GM12878 (cell line): ENCODE data around the gene NTM. TPM values are rescaled to one million over a fixed set of nuclear protein-coding genes. Genes with fewer than 3 reads are reported as not detected.

Source experiments
- ATAC-seq: fragments of 200-7000 bp; cut with Tn5 transposase; 3 replicates; pipeline ENCODE4 v1.9.1; 2020; ENCODE audit warnings: mild to moderate bottlenecking, moderate library complexity
- BruUV-seq: library from RNA; stranded (reverse); fragments of 400-500 nt; replicated peaks from 2 replicates; lab custom pipeline; 2021; lab: Mats Ljungman, UMichigan
- CTCF ChIA-PET: fragments of 300-600 bp; sonication (Branson Sonifier 250); formaldehyde crosslinking; extraction: SDS; loops from one replicate; lab custom pipeline; 2021; ENCODE audit warnings: inconsistent platforms; lab: Yijun Ruan, JAX
- POLR2A ChIA-PET: fragments of 350-600 bp; formaldehyde crosslinking; extraction: SDS; loops from one replicate; lab custom pipeline; 2021; ENCODE audit warnings: inconsistent platforms; lab: Charles Lee
- RAD21 ChIA-PET: fragments of 300-600 bp; sonication (Branson Sonifier 250); formaldehyde crosslinking; loops from one replicate; lab custom pipeline; 2023; ENCODE audit warnings: antibody characterized with exemption; ENCODE audit not compliant: unreplicated experiment; lab: Charles Lee
- SMC1A ChIA-PET: fragments of 300-600 bp; sonication (Branson Sonifier 250); formaldehyde crosslinking; loops from one replicate; lab custom pipeline; 2023; ENCODE audit not compliant: unreplicated experiment, uncharacterized antibody; lab: Charles Lee
- DNase-seq: peaks from one replicate; pipeline ENCODE4 v3.0.0-alpha.2; 2011; ENCODE audit warnings: low read depth, low spot score
- FAIRE-seq: peaks from 3 replicates; lab custom pipeline; 2011; peaks lifted over from hg19 to GRCh38; lab: Jason Lieb, UNC
- H2AFZ ChIP-seq: 2 replicates; pipeline ENCODE4 v1.6.0; 2011; ENCODE audit warnings: low read depth, low read length, control low read depth; ENCODE audit not compliant: control insufficient read depth
- H3K27ac ChIP-seq: 2 replicates; pipeline ENCODE4 v1.5.1; 2011; ENCODE audit warnings: control low read depth; ENCODE audit not compliant: control insufficient read depth, insufficient read depth
- H3K27me3 ChIP-seq, 2 experiments: replicated peaks in 1 of 2; 2 replicates each; pipeline versions ENCODE4 v1.6.0 to v1.6.1; 2011; ENCODE audit warnings: low read length in 1 of 2; ENCODE audit not compliant: control insufficient read depth in 2 of 2, insufficient read depth in 2 of 2
- H3K36me3 ChIP-seq, 2 experiments: 2 replicates each; pipeline ENCODE4 v1.5.1; 2011; ENCODE audit warnings: low read length in 1 of 2; ENCODE audit not compliant: control insufficient read depth in 2 of 2, insufficient read depth in 2 of 2
- H3K4me1 ChIP-seq: 2 replicates; pipeline ENCODE4 v1.6.1; 2011; ENCODE audit warnings: mild to moderate bottlenecking, low read length, moderate library complexity, mixed read lengths; ENCODE audit not compliant: control insufficient read depth, insufficient read depth
- H3K4me2 ChIP-seq: 2 replicates; pipeline ENCODE4 v1.6.0; 2011; ENCODE audit warnings: control low read depth; ENCODE audit not compliant: control insufficient read depth, insufficient read depth
- H3K4me3 ChIP-seq: fragments of 200-600 bp; sonication (generic); 2 replicates; pipeline ENCODE4 v1.5.1; 2016
- H3K79me2 ChIP-seq: 2 replicates; pipeline ENCODE4 v1.6.0; 2011; ENCODE audit warnings: low read length; ENCODE audit not compliant: control insufficient read depth, insufficient read depth
- H3K9ac ChIP-seq: 2 replicates; pipeline ENCODE4 v1.8.0; 2011; ENCODE audit warnings: low read length, control low read depth, mixed read lengths; ENCODE audit not compliant: control insufficient read depth, insufficient read depth
- H3K9me3 ChIP-seq: replicated peaks from 3 replicates; pipeline ENCODE4 v1.5.1; 2011; ENCODE audit warnings: mild to moderate bottlenecking, low read length; ENCODE audit not compliant: control insufficient read depth, insufficient read depth
- H4K20me1 ChIP-seq: 2 replicates; pipeline ENCODE4 v1.6.0; 2011; ENCODE audit not compliant: control insufficient read depth, insufficient read depth
- MXI1 ChIP-seq: fragments of 150-350 bp; IDR thresholded peaks from 2 replicates; pipeline ENCODE4 v1.6.1; 2011; ENCODE audit warnings: low read depth, mild to moderate bottlenecking, inconsistent platforms, low read length, improper control_type of control experiment
- MYB ChIP-seq: fragments of 150-350 bp; IDR thresholded peaks from 2 replicates; pipeline ENCODE4 v1.6.1; 2014; ENCODE audit warnings: mild to moderate bottlenecking, low read depth, low read length, borderline replicate concordance
- NR2C2 ChIP-seq: IDR thresholded peaks from 2 replicates; pipeline ENCODE4 v1.6.1; 2011; ENCODE audit warnings: borderline replicate concordance, low read depth; ENCODE audit not compliant: control insufficient read depth, insufficient read length
- RAD21 ChIP-seq: IDR thresholded peaks from 2 replicates; pipeline ENCODE4 v1.6.1; 2011; ENCODE audit warnings: mild to moderate bottlenecking, low read depth, low read length, moderate library complexity; ENCODE audit not compliant: insufficient read depth
- SREBF1 ChIP-seq: IDR thresholded peaks from 2 replicates; pipeline ENCODE4 v1.6.1; 2012; ENCODE audit warnings: mild to moderate bottlenecking, low read length
- TBL1XR1 ChIP-seq: IDR thresholded peaks from 2 replicates; pipeline ENCODE4 v1.6.1; 2012; ENCODE audit warnings: low read depth, low read length, improper control_type of control experiment
- TCF3 ChIP-seq: IDR thresholded peaks from 2 replicates; pipeline ENCODE4 v1.6.1; 2012; ENCODE audit warnings: low read depth, mild to moderate bottlenecking, low read length, borderline replicate concordance; ENCODE audit not compliant: insufficient read depth
- WGBS: methylation state at CpG from one replicate; pipeline ENCODE4 v1.1.6; 2016; ENCODE audit warnings: low lambda C conversion rate; ENCODE audit not compliant: insufficient replicate concordance, insufficient coverage; ENCODE audit errors: missing lambda C conversion rate; 5-methylcytosine and 5-hydroxymethylcytosine counted together
- in situ Hi-C: fragments of 300-500 bp; cut with MboI; formaldehyde crosslinking; loops from 9 replicates; pipeline ENCODE4 v1.14.3; 2018; ENCODE audit warnings: mixed read lengths
- intact Hi-C: fragments of 100-400 bp; cut with micrococcal nuclease; formaldehyde crosslinking; loops from one replicate; pipeline ENCODE4 v1.14.2; 2022; ENCODE audit not compliant: unreplicated experiment
- polyA plus RNA-seq, 11 experiments: library from polyadenylated mRNA; depleted of rRNA in 4 of 11; unstranded in 6 of 11; stranded (reverse) in 5 of 11; fragments of >200 nt; fragmentation: Nextera tagmentation in 4 of 11; fragmentation: Illumina TruSeq in 1 of 11; extraction: Ambion mirVana in 4 of 11; extraction: Trizol in 1 of 11; gene quantifications; 1 replicate in 1 of 11; 2 replicates in 10 of 11; pipeline versions ENCODE4 v1.2.1 to v1.2.3, GENCODE V29; 2011 to 2016; ENCODE audit warnings: inconsistent platforms in 2 of 11, missing spikeins in 2 of 11, low read depth in 1 of 11
- total RNA-seq, 4 experiments: library from RNA; depleted of rRNA in 3 of 4; stranded (reverse); fragments of >200 nt in 3 of 4; fragmentation: Illumina TruSeq in 1 of 4; extraction: Trizol in 1 of 4; gene quantifications; 2 replicates each; pipeline versions ENCODE4 v1.2.1 to v1.2.3, GENCODE V29; 2013 to 2021
- TF ChIP-seq, protein P1 (sequence below): fragments of 450-650 bp; IDR thresholded peaks from 2 replicates; pipeline ENCODE4 v1.6.1; 2017; ENCODE audit warnings: mild to moderate bottlenecking, moderate library complexity
- TF ChIP-seq, protein P2 (sequence below): fragments of 450-650 bp; IDR thresholded peaks from 2 replicates; pipeline ENCODE4 v1.6.1; 2017; ENCODE audit warnings: borderline replicate concordance

Gene NTM
- total and polyA plus RNA-seq, 10 of the 15 experiments (the other 5 are each of a cell fraction or from before 2014, with no cell fraction given) = not detected

DNA sequence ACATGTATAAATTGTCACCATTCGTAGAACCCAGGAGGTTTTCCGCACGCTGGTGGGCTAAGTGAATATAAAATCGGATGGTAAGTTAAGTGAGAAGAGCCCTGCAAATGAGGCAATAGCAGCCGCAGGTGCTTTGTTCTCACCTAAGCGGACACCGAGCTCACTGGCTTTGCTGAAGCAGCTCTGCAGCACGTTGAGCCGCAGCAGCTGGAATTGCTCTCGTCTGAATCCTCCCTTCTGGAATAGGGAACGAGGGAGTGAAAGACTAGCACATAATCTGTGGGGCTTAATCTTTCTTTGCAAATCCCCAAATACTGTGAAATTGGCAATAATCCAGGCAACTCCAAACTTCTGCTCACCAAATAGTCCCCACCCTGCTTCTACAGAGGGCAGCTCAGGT lies 488.1 kb downstream of the NTM start (continued):
- TF ChIP-seq, protein P1, sequence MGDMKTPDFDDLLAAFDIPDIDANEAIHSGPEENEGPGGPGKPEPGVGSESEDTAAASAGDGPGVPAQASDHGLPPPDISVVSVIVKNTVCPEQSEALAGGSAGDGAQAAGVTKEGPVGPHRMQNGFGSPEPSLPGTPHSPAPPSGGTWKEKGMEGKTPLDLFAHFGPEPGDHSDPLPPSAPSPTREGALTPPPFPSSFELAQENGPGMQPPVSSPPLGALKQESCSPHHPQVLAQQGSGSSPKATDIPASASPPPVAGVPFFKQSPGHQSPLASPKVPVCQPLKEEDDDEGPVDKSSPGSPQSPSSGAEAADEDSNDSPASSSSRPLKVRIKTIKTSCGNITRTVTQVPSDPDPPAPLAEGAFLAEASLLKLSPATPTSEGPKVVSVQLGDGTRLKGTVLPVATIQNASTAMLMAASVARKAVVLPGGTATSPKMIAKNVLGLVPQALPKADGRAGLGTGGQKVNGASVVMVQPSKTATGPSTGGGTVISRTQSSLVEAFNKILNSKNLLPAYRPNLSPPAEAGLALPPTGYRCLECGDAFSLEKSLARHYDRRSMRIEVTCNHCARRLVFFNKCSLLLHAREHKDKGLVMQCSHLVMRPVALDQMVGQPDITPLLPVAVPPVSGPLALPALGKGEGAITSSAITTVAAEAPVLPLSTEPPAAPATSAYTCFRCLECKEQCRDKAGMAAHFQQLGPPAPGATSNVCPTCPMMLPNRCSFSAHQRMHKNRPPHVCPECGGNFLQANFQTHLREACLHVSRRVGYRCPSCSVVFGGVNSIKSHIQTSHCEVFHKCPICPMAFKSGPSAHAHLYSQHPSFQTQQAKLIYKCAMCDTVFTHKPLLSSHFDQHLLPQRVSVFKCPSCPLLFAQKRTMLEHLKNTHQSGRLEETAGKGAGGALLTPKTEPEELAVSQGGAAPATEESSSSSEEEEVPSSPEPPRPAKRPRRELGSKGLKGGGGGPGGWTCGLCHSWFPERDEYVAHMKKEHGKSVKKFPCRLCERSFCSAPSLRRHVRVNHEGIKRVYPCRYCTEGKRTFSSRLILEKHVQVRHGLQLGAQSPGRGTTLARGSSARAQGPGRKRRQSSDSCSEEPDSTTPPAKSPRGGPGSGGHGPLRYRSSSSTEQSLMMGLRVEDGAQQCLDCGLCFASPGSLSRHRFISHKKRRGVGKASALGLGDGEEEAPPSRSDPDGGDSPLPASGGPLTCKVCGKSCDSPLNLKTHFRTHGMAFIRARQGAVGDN = no peak
- no peak for TF ChIP-seq MYB

DNA sequence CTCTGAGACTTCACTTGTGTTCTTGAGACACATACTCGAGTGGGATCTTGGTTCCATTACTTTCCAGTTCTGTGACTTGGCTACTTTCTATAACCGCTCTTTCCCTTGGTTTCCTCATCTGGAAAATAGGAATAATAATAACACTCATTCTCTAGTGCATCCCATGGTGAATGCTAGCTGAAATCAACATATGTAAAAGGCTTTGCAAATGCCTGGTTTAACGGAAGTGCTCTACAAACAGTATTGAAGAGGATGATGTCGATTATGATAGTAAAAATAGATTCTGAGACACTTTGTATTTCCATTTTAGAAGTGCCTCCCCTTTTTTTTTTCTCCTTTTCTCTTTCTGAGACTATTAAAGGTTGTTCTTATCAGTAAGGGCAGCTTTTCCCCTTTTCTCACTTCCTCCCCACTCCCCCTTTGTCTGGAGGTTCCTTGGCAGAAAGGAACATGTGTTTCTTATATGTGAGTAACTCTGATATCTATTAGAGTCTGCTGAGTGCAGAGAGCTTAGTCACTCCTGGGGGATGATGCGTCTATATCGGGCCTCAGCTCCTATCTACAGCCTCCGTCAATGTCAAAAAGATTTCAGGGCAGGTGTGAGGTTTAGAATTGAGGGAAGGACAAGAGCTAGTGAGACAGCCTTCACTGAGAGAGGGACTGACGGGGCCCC lies 489.3 kb downstream of the NTM start:
- FAIRE-seq (no peak), DNase-seq (no peak), ATAC-seq (no peak)
- TF ChIP-seq NR2C2 (no peak), TBL1XR1 (no peak), TCF3 (no peak), MXI1 (no peak), RAD21 (no peak), SREBF1 (no peak)
- TF ChIP-seq, protein P2, sequence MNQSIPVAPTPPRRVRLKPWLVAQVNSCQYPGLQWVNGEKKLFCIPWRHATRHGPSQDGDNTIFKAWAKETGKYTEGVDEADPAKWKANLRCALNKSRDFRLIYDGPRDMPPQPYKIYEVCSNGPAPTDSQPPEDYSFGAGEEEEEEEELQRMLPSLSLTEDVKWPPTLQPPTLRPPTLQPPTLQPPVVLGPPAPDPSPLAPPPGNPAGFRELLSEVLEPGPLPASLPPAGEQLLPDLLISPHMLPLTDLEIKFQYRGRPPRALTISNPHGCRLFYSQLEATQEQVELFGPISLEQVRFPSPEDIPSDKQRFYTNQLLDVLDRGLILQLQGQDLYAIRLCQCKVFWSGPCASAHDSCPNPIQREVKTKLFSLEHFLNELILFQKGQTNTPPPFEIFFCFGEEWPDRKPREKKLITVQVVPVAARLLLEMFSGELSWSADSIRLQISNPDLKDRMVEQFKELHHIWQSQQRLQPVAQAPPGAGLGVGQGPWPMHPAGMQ = no peak
- Histone ChIP-seq H3K9ac (no peak overlapping the region), H3K79me2 (no peaks in the 10 kb centered on the region), H3K4me1 (no peaks in the 10 kb centered on the region), H3K4me2 (no peak overlapping the region), H3K9me3 (no peaks in the 10 kb centered on the region), H3K27ac (no peak overlapping the region), H3K4me3 (no peak overlapping the region), H3K36me3 (no peaks in the 10 kb centered on the region), H4K20me1 (no peaks in the 10 kb centered on the region), H2AFZ (no peak overlapping the region), H3K27me3 (peaks cover 3 to 4% of the 10 kb centered on the region in 2 experiments; a peak in 3 of 4 replicates)
- ChIA-PET CTCF (interaction anchor here (1.8 kb wide), 1 partner anchor 267 kb away, joined by 5 read pairs; no protein-coding TSS in a partner anchor), SMC1A (interaction anchor here (0.6 kb wide), 1 partner anchor 391 kb away, joined by 3 read pairs; no protein-coding TSS in a partner anchor), RAD21 (interaction anchor here (2.2 kb wide), 1 partner anchor 9 kb away, joined by 8 read pairs; no protein-coding TSS in a partner anchor), POLR2A (no interaction called here)
- WGBS = 8% methylated on average over 8 of the region's 8 CpGs
- no TSS peak for BruUV-seq
- intact Hi-C loops (loop anchor here (10.0 kb wide), 1 partner anchor 295 kb away; no protein-coding TSS in a partner anchor), in situ Hi-C loops (no loop called here)
